ENCODE data around the gene ATG16L1. TPM values are rescaled to one million over a fixed set of nuclear protein-coding genes. Genes with fewer than 3 reads are reported as not detected.
A peak's percentile ranks its signal among the peaks of the same experiment; 100 is the strongest.

The ATG16L1 gene
- total RNA-seq, 2 donors from 2014 or later: 58.3 to 67.7 TPM

DNA sequence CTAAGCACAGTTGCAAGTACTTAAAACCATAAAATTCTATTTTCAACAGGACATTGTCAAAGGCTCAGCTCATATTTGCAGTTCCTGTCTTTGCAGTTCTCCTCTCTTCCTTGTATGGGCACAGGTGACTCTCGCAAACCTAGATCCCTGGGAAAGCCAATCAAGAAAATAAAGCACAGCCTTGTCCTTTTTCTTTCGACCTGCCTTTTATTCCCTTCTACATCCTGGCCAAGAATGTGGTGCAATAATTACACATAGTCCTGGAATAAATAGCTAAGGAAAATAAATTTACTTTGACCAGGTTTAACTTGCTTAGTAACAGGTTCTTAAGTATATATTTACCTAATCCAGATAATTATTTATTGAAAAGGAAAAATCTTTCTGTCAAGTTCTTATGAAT lies 20.2 kb downstream of the ATG16L1 start:
- H3K36me3 ChIP-seq: no peaks in the 10 kb centered on the region
- WGBS: 43% methylated on average over 2 of the region's 2 CpGs
- no peak overlapping the region for H3K4me3 ChIP-seq

DNA sequence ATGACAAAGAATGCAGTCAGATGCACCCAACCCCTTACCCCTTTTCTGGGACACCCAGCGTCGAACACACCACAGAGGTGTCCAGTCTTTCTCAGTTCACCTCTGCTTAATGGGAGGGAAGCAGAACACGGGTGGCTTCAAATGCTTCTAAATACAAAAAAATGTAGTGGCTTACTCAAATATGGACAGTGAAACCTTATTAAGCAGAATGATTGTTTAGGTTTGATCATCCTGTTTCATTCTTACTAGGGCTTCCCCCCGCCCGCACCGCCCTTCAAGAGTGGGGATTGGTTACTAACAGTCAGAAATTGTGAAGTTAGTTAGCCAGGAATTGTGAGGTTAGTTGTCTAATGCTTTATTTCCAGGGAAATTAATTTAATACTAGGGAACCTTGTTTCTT lies 21.6 kb downstream of the ATG16L1 start:
- DNase-seq (ENCODE audit: low spot score): no peak
- intact Hi-C loops (cut with DNase I): no loop called here

More for the DNA sequence above, 20.2 kb downstream of the ATG16L1 start:
- Histone ChIP-seq H3K27ac (peak overlapping the region; percentile 82 to 88), H3K9me3 (no peaks in the 10 kb centered on the region), H3K4me1 (replicated peaks) (peaks cover 2% of the 10 kb centered on the region), H3K27me3 (replicated peaks; ENCODE audit: insufficient read depth) (no peaks in the 10 kb centered on the region)
- peak; percentile 85 for DNase-seq (ENCODE audit: low spot score)
- intact Hi-C loops (cut with DNase I): no loop called here
- TF ChIP-seq, protein P1, sequence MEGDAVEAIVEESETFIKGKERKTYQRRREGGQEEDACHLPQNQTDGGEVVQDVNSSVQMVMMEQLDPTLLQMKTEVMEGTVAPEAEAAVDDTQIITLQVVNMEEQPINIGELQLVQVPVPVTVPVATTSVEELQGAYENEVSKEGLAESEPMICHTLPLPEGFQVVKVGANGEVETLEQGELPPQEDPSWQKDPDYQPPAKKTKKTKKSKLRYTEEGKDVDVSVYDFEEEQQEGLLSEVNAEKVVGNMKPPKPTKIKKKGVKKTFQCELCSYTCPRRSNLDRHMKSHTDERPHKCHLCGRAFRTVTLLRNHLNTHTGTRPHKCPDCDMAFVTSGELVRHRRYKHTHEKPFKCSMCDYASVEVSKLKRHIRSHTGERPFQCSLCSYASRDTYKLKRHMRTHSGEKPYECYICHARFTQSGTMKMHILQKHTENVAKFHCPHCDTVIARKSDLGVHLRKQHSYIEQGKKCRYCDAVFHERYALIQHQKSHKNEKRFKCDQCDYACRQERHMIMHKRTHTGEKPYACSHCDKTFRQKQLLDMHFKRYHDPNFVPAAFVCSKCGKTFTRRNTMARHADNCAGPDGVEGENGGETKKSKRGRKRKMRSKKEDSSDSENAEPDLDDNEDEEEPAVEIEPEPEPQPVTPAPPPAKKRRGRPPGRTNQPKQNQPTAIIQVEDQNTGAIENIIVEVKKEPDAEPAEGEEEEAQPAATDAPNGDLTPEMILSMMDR (IDR thresholded peaks at IDR 0.05): no peak
- TF ChIP-seq POLR2A (IDR thresholded peaks at IDR 0.05) (no peak), POLR2AphosphoS5 (IDR thresholded peaks at IDR 0.05) (peak; percentile 93)

DNA sequence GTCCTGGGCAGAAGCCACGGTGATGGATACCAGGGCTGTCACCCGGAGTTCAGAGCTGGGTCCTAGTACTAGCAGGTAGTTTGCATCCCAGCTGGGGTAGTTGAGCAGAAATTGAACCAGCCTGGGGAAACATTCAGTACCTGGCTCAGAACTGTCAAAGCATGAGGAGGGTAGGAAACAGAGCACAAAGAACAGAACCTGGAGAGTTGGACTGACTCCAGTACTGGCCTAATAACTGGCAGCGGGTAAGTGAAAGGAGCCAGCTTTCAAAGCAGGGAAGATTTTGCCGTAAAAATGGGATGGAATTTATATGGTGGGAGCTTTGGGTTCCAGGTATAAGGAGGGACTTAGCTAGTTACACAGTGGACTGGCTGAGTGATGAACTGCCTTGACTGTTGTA lies 23.8 kb downstream of the ATG16L1 start:
- WGBS: 72% methylated on average over 4 of the region's 4 CpGs

More for the DNA sequence above, 21.6 kb downstream of the ATG16L1 start:
- WGBS: 92% methylated on average over 6 of the region's 6 CpGs
- Histone ChIP-seq H3K4me1 (replicated peaks) (peaks cover 2% of the 10 kb centered on the region), H3K9me3 (no peaks in the 10 kb centered on the region), H3K4me3 (no peak overlapping the region), H3K27me3 (replicated peaks; ENCODE audit: insufficient read depth) (no peaks in the 10 kb centered on the region), H3K27ac (peak overlapping the region; percentile 62 to 88), H3K36me3 (peaks cover 0 to 4% of the 10 kb centered on the region in 2 donors)
- TF ChIP-seq POLR2A (IDR thresholded peaks at IDR 0.05) (no peak), POLR2AphosphoS5 (IDR thresholded peaks at IDR 0.05) (no peak)
- TF ChIP-seq, protein P1 (IDR thresholded peaks at IDR 0.05): no peak

DNA sequence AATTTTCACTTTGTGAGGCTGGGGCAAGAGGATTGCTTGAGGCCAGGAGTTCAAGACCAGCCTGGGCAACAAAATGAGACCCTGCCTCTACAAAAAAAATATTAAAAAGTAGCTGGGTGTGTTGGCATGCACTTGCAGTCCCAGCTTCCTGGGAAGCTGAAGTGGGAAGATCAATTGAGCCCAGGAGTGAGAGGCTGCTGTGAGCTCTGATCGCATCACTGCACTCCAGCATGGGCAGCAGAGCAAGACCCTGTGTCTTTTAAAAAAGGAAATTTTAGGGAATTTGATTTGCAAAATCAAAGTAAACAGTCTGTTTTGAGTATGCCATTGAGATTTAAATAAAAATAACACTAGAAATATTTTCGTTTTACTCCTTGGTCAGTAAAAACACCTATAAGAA lies 27.4 kb downstream of the ATG16L1 start:
- H3K36me3 ChIP-seq: peaks cover 0 to 13% of the 10 kb centered on the region in 2 donors
- intact Hi-C loops (cut with DNase I): no loop called here
- DNase-seq (ENCODE audit: low spot score): no peak
- H3K4me3 ChIP-seq: no peak overlapping the region
- H3K4me1 ChIP-seq (replicated peaks): no peaks in the 10 kb centered on the region
- no peaks in the 10 kb centered on the region for H3K9me3 ChIP-seq
- H3K27ac ChIP-seq: peak overlapping the region; percentile 34 to 74
- H3K27me3 ChIP-seq (replicated peaks; ENCODE audit: insufficient read depth): no peaks in the 10 kb centered on the region
- no peak for TF ChIP-seq POLR2AphosphoS5 (IDR thresholded peaks at IDR 0.05)
- TF ChIP-seq, protein P1 (IDR thresholded peaks at IDR 0.05): no peak
- TF ChIP-seq POLR2A (IDR thresholded peaks at IDR 0.05): no peak
- 94% methylated on average over 2 of the region's 2 CpGs for WGBS

More for the DNA sequence above, 23.8 kb downstream of the ATG16L1 start:
- no peaks in the 10 kb centered on the region for H3K27me3 ChIP-seq (replicated peaks; ENCODE audit: insufficient read depth)
- peaks cover 0 to 4% of the 10 kb centered on the region in 2 donors for H3K36me3 ChIP-seq
- DNase-seq (ENCODE audit: low spot score): no peak
- intact Hi-C loops (cut with DNase I): no loop called here
- H3K27ac ChIP-seq: peak overlapping the region; percentile 62 to 88
- peaks cover 2% of the 10 kb centered on the region for H3K4me1 ChIP-seq (replicated peaks)
- H3K9me3 ChIP-seq: no peaks in the 10 kb centered on the region
- no peak overlapping the region for H3K4me3 ChIP-seq
- no peak for TF ChIP-seq POLR2A (IDR thresholded peaks at IDR 0.05)
- TF ChIP-seq, protein P1 (IDR thresholded peaks at IDR 0.05): no peak
- TF ChIP-seq POLR2AphosphoS5 (IDR thresholded peaks at IDR 0.05): no peak

DNA sequence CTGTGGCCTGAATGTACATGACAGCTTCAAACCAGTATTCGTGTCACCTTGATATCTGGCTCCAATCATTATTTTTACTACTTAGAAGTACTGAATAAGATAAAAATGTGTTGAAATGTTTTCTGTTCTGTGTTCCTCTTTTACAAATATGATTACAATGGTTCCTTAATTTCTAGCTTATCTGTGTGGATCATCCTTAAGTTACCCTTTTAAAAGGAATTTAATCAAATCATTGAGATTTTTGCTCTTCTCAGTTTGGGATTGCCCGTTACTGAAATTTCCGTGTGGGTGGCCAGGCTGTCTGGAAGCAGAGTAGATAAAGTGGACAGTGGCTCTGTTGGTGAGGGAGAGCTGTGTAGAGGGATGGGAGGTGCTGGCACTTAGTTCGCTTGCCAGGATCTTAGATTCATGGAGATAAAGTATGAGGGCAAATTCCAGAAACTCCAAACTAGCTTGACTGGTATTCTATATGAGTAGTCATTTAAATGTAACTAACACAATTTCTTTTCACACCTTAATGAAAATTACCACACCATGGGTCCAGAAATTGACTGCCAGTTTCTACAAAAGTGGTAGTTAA lies 28.7 kb downstream of the ATG16L1 start:
- H3K27me3 ChIP-seq (replicated peaks; ENCODE audit: insufficient read depth): no peaks in the 10 kb centered on the region
- H3K4me3 ChIP-seq: no peak overlapping the region
- 41% methylated on average over 4 of the region's 4 CpGs for WGBS
- no peaks in the 10 kb centered on the region for H3K4me1 ChIP-seq (replicated peaks)
- TF ChIP-seq POLR2A (IDR thresholded peaks at IDR 0.05): no peak
- peak; percentile 64 for TF ChIP-seq POLR2AphosphoS5 (IDR thresholded peaks at IDR 0.05)
- TF ChIP-seq, protein P1 (IDR thresholded peaks at IDR 0.05): no peak
- H3K9me3 ChIP-seq: no peaks in the 10 kb centered on the region
- H3K36me3 ChIP-seq: peaks cover 0 to 13% of the 10 kb centered on the region in 2 donors
- DNase-seq (ENCODE audit: low spot score): peak; percentile 43
- peak overlapping the region; percentile 63 to 74 for H3K27ac ChIP-seq
- intact Hi-C loops (cut with DNase I): no loop called here

Measured in prostate gland (tissue), 2 donors.